Brain microvascular endothelial cell (primary cell): ENCODE data around the gene CSTF2.
A peak's percentile ranks its signal among the peaks of the same experiment; 100 is the strongest.
"Not testable (repeated sequence)": the region's sequence is repeated elsewhere in the genome, so short reads cannot be mapped to it uniquely, and the experiment has no call there.

Experiments
- DNase-seq: peaks from one replicate; pipeline ENCODE4 v3.0.0-alpha.2; 2020
- H3K27ac ChIP-seq: fragments of 250-450 bp; sonication (Bioruptor Pico); 2 replicates; pipeline ENCODE4 v1.5.1; 2020; ENCODE audit warnings: mild to moderate bottlenecking, moderate library complexity
- H3K27me3 ChIP-seq: fragments of 250-450 bp; sonication (Bioruptor Pico); replicated peaks from 2 replicates; pipeline ENCODE4 v1.5.1; 2020; ENCODE audit warnings: mild to moderate bottlenecking
- H3K36me3 ChIP-seq: fragments of 250-450 bp; sonication (Bioruptor Pico); replicated peaks from 2 replicates; pipeline ENCODE4 v1.5.1; 2020; ENCODE audit warnings: mild to moderate bottlenecking
- H3K4me3 ChIP-seq: 2 replicates; pipeline ENCODE4 v1.5.1; 2011; ENCODE audit warnings: low read depth, mild to moderate bottlenecking, control low read depth, low read length, moderate library complexity
- CTCF ChIP-seq: IDR thresholded peaks from 2 replicates; pipeline ENCODE4 v1.5.1; 2011; ENCODE audit warnings: low read depth, mild to moderate bottlenecking, moderate library complexity, low read length, control low read depth, inconsistent platforms; ENCODE audit errors: missing control alignments
- in situ Hi-C: cut with HindIII; loops from 2 replicates; pipeline ENCODE4 v1.10.0; 2017; ENCODE audit warnings: low sequenced_read_pairs, low pct_ligation_motif_present

Gene CSTF2, protein sequence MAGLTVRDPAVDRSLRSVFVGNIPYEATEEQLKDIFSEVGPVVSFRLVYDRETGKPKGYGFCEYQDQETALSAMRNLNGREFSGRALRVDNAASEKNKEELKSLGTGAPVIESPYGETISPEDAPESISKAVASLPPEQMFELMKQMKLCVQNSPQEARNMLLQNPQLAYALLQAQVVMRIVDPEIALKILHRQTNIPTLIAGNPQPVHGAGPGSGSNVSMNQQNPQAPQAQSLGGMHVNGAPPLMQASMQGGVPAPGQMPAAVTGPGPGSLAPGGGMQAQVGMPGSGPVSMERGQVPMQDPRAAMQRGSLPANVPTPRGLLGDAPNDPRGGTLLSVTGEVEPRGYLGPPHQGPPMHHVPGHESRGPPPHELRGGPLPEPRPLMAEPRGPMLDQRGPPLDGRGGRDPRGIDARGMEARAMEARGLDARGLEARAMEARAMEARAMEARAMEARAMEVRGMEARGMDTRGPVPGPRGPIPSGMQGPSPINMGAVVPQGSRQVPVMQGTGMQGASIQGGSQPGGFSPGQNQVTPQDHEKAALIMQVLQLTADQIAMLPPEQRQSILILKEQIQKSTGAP

GRCh38 chrX:100819837-100820666 lies at the start of gene CSTF2:
Gene CSTF2 (plus strand): TSS chrX:100820391. CDS start chrX:100820417, 26 bp downstream.
- Histone ChIP-seq H3K4me3 (peak within 1 kb of the TSS; percentile 78), H3K27me3 (no peaks in the 10 kb centered on the region), H3K27ac (peak within 1 kb of the TSS; percentile 55), H3K36me3 (peaks cover 6% of the 10 kb centered on the region)
- in situ Hi-C loops = no loop called here
- peak; percentile 72 for DNase-seq
- peak; percentile 33 for TF ChIP-seq CTCF

DNA sequence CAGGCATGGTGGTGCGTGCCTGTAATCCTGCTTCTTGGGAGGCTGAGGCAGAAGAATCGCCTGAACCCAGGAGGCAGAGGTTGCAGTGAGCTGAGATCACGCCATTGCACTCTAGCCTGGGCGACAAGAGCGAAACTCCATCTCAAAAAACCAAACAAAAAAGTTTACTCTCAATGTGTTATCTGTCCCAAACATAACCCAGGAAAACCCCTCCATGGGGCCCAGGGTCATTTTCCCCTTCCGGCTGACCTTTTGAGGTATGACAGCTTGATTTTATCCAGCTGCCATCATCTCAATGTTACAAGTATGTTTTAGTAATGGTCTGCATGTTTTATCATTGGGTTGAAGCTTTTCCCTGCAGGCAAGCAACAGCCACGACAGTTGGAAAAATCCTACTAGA lies 23.8 kb upstream of the CSTF2 start:
- in situ Hi-C loops, H3K36me3 ChIP-seq, H3K4me3 ChIP-seq, H3K27ac ChIP-seq, H3K27me3 ChIP-seq, DNase-seq: not testable (repeated sequence)

- no peaks in the 10 kb centered on the region for H3K27me3 ChIP-seq
- in situ Hi-C loops = no loop called here
- no peaks in the 10 kb centered on the region for H3K36me3 ChIP-seq
- no peak for TF ChIP-seq CTCF
- no peak for DNase-seq
- no peak overlapping the region for H3K4me3 ChIP-seq
- H3K27ac ChIP-seq = no peak overlapping the region
These were observed 22.8 kb upstream of the CSTF2 start for GRCh38 chrX:100797359-100797758.

GRCh38 chrX:100798484-100799214 lies 21.5 kb upstream of the CSTF2 start:
- in situ Hi-C loops = no loop called here
- no peaks in the 10 kb centered on the region for H3K27me3 ChIP-seq
- no peak for TF ChIP-seq CTCF
- H3K36me3 ChIP-seq = no peaks in the 10 kb centered on the region
- H3K27ac ChIP-seq = no peak overlapping the region
- DNase-seq = no peak
- no peak overlapping the region for H3K4me3 ChIP-seq

- Histone ChIP-seq H3K36me3 (no peaks in the 10 kb centered on the region), H3K27ac (no peak overlapping the region), H3K4me3 (no peak overlapping the region), H3K27me3 (no peaks in the 10 kb centered on the region)
- in situ Hi-C loops = no loop called here
- TF ChIP-seq CTCF = no peak
- no peak for DNase-seq
These were observed 17.3 kb upstream of the CSTF2 start for GRCh38 chrX:100802843-100803242.
